GM21737 (cell line): ENCODE data around the gene HLA-DOA.

Experiments used
- ATAC-seq: cut with Tn5 transposase; IDR thresholded peaks from one replicate; pipeline ENCODE4 v1.9.1; 2021; ENCODE audit warnings: mild to moderate bottlenecking, moderate library complexity; ENCODE audit not compliant: unreplicated experiment

HLA-DOA gene

GRCh38 chr6:33008944-33009861, at the start of gene HLA-DOA:
TSS of gene HLA-DOA (minus strand) at chr6:33009591.
- peak; percentile 80 for ATAC-seq

- no peak for ATAC-seq
Measured at GRCh38 chr6:33057222-33058150, 48.1 kb upstream of the HLA-DOA start.

- ATAC-seq = no peak
Measured at GRCh38 chr6:33053230-33053629, 43.8 kb upstream of the HLA-DOA start.

GRCh38 chr6:33052627-33053026, 43.2 kb upstream of the HLA-DOA start:
- ATAC-seq = no peak

GRCh38 chr6:33050014-33050810, 40.8 kb upstream of the HLA-DOA start:
- ATAC-seq = no peak

GRCh38 chr6:33049323-33050013, 40.1 kb upstream of the HLA-DOA start:
- ATAC-seq = no peak

GRCh38 chr6:33040157-33040556, 30.8 kb upstream of the HLA-DOA start:
- no peak for ATAC-seq

GRCh38 chr6:33036535-33036934, 27.1 kb upstream of the HLA-DOA start:
- ATAC-seq = no peak

GRCh38 chr6:33034554-33034953, 25.2 kb upstream of the HLA-DOA start:
- ATAC-seq = no peak

GRCh38 chr6:33030245-33030644, 20.9 kb upstream of the HLA-DOA start:
- ATAC-seq = no peak

GRCh38 chr6:33029328-33030184, 20.2 kb upstream of the HLA-DOA start:
- peak; percentile 68 for ATAC-seq

GRCh38 chr6:33028220-33028849, 18.9 kb upstream of the HLA-DOA start:
- ATAC-seq = no peak

GRCh38 chr6:33024521-33024920, 15.1 kb upstream of the HLA-DOA start:
- ATAC-seq = no peak

GRCh38 chr6:33023536-33023935, 14.1 kb upstream of the HLA-DOA start:
- no peak for ATAC-seq

- no peak for ATAC-seq
Measured at GRCh38 chr6:33021917-33022316, 12.5 kb upstream of the HLA-DOA start.

GRCh38 chr6:33019372-33019771, 10.0 kb upstream of the HLA-DOA start:
- no peak for ATAC-seq

GRCh38 chr6:33018904-33019303, 9.5 kb upstream of the HLA-DOA start:
- no peak for ATAC-seq

GRCh38 chr6:33018418-33018817, 9.0 kb upstream of the HLA-DOA start:
- no peak for ATAC-seq
